NCI-H146 treated with DMSO at 0.1 percent for 48 hours (cell line): ENCODE measurements around the gene SPATA31D1.

Experiments
- DNase-seq: peaks from one replicate; lab custom pipeline; 2025; ENCODE audit not compliant: unreplicated experiment; lab: John Stamatoyannopoulos, UW

SPATA31D1 gene

DNA sequence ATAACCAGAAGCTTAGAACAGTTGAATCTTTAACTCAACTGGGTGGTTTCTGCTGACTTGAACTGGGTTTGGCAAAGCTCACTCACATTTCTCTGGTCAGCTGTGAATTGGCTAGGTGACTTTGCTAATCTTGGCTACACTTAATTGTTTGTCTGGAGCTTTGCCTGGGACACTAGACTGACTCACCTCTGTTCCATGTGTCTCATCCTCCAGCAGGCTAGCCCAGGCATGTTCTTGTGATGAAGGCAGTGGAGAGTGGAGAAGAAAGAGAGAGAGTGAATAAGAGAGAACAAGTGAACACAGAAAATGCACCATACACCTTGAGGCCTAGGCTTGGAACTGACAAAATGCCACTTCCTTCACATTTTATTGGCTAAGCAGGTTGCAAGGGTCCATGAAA lies 32.6 kb downstream of the SPATA31D1 start:
- DNase-seq: no peak

DNA sequence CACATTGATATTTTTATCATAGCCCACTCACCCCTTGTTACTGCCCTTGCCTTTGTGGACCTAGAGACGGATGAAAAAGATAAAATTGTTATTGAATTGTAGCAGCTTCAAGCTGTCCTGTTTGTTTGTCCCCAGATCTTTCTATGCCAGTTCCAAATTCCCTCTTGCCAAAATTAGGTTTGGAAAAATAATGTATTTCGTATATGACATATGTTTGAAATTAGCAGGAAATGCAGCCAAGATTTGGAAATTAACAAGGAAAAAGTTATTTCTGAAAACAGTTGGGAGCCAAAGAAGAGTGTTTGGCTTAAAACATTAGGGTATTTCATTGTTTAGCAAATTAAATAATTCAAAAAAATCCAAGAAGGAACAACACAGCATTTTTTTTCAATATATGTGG lies 33.5 kb downstream of the SPATA31D1 start:
- no peak for DNase-seq

DNA sequence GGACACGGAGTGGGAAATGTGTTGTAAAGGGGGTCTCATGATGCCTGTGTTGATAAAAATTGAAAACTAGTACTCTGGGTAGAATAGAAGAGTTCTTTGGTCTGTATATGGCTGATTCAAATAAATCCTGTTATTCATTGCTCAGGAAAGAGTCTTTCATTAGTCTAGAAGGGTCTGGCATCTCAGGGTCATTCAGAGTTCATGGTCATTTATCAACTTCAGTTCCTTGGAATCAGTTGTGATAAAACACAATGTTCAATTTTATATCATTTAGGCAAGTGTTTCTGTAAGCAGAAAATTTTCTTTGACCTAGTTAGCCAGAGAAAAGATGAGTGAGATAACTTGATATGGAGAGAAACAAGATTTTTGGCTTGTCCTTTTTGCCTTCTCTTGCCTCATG lies 36.3 kb downstream of the SPATA31D1 start:
- DNase-seq: no peak

DNA sequence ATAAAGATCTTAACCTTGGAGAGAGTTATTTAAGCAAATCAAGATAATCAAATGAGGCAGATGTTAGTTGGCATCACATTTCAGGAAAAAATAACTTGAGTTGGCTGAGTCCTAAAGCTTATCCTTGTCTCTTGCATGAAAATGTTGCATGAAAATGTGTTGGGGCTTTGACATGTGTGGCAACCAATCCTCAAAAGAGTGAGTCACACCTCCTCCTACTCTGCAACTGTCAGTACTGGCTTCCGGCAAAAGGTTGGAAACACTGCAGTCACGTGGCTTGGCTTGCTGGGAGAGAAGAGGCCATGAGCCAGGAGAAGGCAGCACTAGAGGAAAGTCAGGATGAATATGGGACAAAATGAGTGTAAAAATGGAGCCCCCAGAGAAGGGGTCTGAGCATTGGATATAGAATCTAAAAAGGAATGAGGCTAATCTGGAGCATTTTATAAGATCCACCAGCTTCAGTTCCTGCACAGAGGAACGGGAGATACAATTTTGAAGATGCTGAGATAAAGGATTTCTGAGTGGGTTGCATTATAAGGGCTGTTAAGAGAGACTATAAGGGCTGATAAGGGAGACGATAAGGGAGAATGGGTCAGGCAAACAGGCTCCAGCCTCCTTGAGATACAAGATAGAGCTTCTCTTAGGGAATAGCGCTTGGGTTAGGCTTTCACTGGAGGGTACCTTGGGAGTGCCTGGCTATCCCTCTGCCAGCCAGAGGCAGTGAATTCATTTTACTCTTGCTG lies 43.1 kb downstream of the SPATA31D1 start:
- DNase-seq: no peak

DNA sequence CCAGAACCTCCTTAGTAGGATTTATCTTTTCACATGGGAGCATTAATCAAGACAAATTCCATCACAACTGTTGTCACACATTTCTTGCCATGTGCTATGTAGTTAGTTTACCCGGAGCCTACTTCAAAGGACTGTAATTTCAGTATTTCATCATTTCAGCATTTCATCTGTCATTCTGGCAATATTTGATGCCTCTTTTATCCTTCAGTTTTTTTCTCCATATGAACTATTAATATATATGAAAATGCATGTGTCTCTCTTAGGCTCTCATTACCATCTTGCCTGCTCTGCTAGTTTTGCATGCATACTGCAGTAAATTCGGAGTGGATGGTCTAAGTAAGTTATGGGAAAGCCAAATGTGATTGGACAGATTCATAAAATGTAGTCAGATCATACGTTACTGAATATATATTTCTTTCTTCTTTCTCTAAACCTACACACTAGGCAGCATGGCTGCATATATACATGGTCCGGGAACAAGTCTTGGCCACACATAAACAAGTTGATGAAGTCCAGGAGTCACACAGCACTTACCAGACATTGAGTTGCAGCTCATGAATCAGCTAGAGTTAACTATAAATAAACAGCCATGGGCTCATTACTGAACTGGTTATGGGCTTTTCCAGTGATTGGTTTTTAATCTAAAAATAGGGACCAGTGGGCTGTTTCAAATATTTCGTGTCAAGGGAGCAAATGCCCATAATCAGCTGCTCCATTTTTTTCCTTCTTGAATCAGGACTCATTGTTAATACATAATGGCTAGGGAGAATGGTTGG lies 46.6 kb downstream of the SPATA31D1 start:
- DNase-seq: no peak

DNA sequence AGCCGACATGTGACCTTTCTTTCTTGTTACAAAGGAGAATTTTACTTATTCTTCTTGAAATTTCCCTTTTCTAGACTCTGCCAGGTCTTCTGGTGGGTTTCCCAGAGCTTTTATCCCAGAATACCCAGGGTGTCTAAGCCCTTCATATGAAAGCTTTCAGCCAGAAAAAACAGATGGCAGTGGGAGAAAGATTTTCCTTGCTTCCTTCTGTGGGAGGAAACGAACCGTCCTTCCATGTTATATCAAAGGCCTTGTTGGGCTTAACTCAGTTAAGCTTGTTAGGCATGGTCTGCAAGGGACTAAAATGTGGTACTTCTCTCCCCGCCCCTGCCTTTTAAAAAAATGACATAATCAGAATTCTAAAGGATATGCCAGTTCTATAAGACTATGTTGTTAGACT lies 47.5 kb downstream of the SPATA31D1 start:
- DNase-seq: no peak

DNA sequence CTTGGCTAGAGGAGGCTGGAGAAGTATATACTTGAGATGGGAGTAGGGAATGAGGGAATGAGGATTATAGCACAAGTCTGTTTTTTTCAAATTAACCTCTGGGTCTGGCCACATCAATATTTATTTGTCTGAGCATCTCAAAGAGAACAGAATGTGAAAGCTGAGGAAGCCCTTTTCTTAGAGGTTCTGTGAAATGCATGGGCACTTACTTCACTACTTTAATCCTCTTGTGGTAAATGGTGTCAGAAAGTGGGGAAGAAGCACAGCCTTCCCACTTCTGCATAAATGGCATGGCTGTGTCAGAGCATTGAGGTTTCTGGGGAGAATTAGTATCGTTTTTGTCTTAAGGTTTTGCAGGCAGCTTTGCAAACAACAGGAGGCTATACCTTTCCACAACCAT lies 48.6 kb downstream of the SPATA31D1 start:
- DNase-seq: no peak

DNA sequence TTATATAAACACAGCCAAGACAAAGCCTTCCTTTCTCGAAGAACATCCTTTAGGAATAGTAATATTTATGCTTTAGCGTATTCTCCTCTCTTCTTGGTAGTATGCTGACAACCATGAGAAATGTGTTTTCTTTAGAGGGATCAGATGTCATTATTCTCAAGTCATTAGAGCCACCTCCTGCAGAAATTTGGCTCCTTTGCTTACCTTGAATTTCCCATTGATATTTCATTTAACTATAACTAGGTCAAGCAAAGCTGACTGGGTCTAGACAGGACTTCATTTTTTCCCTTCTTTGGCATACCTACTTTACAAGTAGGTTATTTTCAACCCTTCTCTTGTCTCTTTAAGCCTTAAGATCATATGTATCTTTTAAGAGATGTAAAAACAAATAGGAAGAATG lies 50.3 kb downstream of the SPATA31D1 start:
- no peak for DNase-seq
